GM04504 (cell line): ENCODE measurements around the gene PRDX6.
"Not testable (repeated sequence)": the region's sequence is repeated elsewhere in the genome, so short reads cannot be mapped to it uniquely, and the experiment has no call there.

Experiments
- DNase-seq: peaks from one replicate; pipeline ENCODE4 v3.0.0-alpha.2; 2012; ENCODE audit warnings: low read depth

Gene PRDX6

DNA sequence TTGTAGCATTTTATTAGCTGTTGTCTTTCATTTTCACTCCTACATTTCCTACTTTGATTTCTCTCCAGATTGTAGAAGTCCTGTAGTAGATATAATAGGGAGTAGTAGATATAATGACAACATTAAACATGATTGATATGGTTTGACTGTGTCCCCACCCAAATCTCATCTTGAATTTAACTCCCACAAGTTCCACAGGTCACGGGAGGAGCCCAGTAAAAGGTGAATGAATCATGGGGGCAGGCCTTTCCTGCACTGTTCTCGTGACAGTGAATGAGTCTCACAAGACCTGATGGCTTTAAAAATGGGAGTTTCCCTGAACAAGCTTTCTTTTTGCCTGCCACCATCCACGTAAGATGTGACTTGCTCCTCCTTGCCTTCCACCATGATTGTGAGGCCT lies 7.5 kb upstream of the PRDX6 start:
- no peak for DNase-seq

DNA sequence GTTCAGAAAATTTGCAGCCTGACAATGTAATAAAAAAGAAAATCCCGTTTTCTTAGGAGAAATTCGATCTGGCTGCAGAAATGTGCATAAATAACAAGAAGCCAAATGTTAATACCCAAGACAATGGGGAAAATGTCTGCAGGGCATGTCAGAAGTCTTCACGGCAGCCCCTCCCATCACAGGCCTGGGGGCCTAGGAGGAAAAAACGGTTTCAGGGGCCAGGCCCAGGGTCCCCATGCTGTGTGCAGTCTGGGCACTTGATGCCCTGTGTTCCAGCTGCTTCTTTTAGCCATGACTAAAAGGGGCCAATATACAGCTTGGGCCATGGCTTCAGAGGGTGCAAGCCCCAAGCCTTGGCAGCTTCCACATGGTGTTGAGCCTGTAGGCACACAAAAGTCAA lies 6.5 kb upstream of the PRDX6 start:
- DNase-seq: no peak

GRCh38 chr1:173473599-173474011 lies 3.5 kb upstream of the PRDX6 start:
- DNase-seq: no peak

DNA sequence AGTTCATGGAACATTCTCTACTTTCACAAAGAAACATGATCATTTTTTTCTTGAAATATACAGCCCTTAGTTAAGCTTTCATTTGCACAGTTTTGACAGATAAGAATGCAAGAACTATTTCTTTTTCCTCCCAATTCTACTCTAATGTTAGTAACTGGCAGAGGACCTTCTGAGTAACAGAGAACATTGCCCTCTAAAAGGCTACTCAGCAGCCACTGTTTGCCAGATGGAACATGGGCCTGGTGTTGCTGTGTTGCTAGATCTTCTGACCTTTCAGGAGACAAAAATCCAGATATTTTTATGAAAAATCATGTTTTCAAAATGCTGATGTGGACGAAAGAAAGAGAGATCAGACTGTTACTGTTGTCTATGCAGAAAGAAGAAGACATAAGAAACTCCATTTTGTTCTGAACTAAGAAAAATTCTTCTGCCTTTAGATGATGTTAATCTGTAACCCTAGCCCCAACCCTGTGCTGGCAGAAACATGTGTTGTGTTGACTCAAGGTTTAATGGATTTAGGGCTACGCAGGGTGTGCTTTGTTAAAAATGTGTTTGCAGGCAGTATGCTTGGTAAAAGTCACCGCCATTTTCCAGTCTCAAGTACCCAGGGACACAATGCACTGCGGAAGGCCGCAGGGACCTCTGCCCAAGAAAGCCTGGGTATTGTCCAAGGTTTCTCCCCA lies 2.9 kb upstream of the PRDX6 start:
- no peak for DNase-seq

GRCh38 chr1:173474780-173475421 lies 2.2 kb upstream of the PRDX6 start:
- not testable (repeated sequence) for DNase-seq

- no peak for DNase-seq
Observed at GRCh38 chr1:173475564-173476196, 1.5 kb upstream of the PRDX6 start.

- DNase-seq: no peak
Observed at GRCh38 chr1:173476197-173476664, 904 bp upstream of the PRDX6 start.

- DNase-seq: peak; percentile 86
Observed at GRCh38 chr1:173476665-173477285, 360 bp upstream of the PRDX6 start.

DNA sequence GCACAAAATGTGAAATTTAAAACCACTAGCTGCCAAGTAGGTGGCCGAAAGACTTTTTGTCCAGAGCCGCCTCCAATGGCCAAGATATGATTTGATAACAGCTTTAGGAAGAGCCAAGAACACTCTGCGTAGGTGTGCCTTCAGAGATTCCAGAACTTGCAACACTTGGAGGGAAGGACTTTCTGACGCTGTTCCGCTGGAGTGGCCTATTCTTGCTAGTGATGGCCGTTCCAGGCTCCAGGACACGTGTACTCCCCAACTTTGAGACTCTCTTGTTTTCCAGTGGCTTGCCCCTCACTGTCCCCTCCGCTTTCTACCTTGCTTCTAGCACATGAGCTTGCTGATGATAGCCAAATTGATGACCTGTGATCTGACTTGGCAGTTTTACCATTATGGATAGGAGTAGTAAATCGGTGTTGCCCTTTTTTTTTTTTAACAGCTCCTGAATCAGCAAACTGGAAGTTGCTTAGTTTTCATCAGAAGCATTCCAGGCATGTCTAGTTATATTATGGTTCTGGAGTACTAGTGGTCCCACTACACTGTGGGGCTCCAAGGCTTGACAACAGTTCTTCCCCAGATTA lies 1.0 kb downstream of the PRDX6 start:
- no peak for DNase-seq

GRCh38 chr1:173479649-173480048 lies 2.5 kb downstream of the PRDX6 start:
- no peak for DNase-seq

DNA sequence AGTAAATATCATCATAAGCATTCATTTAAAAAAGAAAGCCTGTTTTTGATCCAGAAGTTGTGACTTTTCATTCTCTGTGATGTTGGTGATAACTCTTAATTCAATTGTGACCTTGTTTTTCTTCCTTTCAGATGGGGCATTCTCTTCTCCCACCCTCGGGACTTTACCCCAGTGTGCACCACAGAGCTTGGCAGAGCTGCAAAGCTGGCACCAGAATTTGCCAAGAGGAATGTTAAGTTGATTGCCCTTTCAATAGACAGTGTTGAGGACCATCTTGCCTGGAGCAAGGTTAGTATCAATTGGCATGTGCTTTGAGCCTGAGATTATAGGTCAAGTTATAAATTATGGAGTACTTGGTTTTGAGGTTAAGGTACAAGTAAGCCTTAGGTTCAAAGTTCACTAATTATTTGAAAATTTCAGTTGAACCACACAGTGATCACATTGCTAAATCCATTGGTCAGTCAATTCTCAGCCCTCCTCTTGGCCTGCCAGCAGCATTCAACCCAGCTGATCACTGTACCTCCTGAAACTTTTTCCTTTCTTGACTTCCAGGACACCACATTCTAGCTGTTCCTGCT lies 4.1 kb downstream of the PRDX6 start:
- no peak for DNase-seq

DNA sequence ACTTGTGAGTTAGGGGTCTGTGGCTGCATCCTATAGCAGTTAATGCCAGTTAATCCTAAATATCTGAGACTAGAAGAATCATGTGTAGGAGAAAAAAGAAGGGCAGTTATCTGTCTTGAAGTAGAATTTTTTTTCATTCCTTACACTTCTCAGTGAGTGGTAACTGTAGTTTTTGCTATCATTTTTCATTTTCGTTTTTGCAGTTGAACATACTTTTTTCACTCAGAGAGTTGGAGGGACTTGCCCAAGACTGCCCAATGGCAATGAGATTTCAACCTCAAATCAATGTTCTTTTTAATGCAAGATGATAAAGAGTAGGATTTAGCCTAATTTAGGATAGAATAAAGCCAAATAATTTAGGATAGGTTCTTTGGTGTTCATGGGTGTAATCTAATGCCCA lies 5.5 kb downstream of the PRDX6 start:
- no peak for DNase-seq

- DNase-seq: no peak
Observed at GRCh38 chr1:173484276-173484675, 7.1 kb downstream of the PRDX6 start.

DNA sequence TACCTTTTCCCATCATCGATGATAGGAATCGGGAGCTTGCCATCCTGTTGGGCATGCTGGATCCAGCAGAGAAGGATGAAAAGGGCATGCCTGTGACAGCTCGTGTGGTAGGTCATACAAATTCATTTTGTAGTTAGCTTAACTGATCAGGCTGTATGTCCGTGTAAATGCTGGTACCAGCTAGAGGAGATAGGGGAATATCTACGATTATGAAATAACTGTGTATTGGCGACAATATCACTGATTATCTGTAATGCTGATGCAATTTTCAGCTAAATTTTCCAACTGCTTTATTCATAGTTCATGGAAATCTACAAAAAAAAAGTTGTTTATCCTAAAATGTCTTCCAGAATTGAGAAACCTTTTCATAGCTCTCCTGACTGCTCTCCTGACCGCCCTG lies 8.3 kb downstream of the PRDX6 start:
- DNase-seq: no peak

- DNase-seq: no peak
Observed at GRCh38 chr1:173488001-173488400, 10.9 kb downstream of the PRDX6 start.

DNA sequence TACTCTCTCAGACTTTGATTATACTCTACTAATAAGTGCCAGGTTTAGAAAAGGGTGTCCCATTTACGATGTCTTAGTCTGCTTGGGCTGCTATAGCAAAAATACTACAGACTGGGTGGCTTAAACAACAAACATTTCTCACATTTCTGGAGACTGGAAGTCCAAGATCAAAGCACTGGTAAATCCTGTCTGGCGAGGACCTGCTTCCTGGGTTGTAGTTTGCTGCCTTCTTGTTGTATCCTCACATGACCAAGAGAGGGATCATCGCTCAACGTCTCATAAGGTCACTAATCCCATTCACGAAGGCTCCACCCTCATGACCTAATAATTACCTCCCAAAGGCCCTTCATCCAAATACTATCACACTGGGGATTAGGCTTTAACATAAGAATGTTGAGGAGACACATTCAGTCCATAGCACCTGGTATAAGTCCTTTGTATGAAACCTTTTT lies 12.0 kb downstream of the PRDX6 start:
- DNase-seq: no peak

- DNase-seq: no peak
Observed at GRCh38 chr1:173489929-173490328, 12.8 kb downstream of the PRDX6 start.

GRCh38 chr1:173491508-173491907 lies 14.4 kb downstream of the PRDX6 start:
- DNase-seq: no peak

- DNase-seq: not testable (repeated sequence)
Observed at GRCh38 chr1:173493125-173493524, 16.0 kb downstream of the PRDX6 start.

- no peak for DNase-seq
Observed at GRCh38 chr1:173495609-173496267, 18.6 kb downstream of the PRDX6 start.

DNA sequence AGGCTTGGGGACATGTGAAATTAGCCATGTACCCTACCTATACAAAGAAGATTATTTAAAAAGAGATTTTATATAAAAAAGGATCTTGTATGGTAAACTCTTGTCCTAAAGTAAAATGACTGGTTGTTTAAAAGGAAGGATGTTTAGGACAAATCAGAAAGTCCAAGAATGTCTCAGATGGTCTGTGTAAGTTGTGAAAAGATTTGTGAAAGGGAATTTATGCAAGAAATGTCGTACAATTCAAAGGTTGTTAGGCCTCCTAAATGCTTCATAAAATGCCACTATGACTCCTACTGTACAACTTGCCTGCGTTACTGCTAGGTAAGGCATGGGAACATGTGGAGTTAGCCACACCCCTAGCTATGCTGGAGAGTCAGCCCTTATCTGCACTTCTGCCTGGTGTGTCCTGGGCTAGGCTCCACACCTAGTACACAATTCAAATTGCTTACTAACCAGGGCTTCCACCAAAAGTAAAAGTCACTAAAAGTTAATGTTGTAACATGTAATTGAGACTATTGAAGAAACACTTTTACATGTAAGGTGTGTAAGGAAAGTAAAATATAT lies 19.7 kb downstream of the PRDX6 start:
- no peak for DNase-seq
